ENCODE data around the gene SUSD4.

SUSD4 gene

DNA sequence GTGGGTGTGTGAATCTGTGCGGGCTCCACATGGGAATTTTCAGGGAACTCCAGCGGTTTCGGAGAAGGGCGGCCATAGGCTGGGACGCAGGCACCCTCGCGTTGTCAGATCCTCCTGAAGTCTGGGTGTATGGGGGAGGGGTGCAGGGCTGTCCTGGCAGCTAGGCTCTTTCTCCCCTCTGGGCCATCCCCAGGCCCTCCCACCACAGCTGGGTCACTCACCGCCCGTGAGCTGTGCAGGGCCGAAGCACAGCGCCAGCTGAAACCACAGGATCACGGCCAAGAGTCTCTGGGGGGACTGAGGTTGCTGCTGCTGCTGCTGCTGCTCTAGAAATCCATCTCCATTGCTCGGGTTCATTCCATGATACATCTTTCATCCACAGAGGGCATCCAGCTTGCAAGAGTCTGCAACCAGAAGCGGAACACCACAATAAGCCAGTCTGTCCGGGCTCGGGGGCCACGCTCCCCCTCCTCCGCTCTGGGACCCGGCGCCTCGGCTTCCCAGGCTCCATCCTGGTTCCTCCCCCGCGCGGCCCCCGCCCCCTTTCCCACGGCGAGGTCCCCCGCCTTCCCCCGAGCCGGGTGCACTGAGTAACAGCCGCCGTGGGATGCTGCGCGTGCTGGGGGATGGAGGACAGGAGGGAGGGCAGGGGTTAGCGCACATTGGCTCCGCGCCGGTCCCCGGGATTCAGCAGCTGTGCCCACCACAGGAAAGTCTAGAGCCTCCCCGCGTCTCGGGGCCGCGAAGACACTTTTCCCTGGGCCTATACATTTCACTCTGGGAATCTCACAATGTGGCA is 720 bp downstream of the SUSD4 start:
- DNase-seq (ENCODE audit: low read depth), result no peak

DNA sequence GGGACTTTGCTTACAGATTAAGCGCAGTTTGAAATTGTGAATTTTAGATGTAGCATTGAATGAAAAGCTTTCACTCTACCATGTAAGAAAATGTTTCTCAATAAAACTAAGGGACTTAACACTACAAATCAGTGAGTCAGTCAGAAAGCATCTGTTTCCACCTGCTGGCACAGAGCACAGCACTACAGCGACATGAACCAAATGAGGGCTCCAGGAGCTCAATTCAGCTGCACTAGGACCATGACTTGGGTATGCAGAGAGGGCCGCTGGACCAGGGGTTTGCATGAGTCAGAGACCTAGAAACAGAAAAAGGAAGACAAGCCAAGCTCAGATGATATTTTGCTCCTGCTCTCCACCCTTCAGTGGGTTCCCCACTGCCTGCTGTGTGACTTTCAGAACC is 5.2 kb downstream of the SUSD4 start:
- DNase-seq (ENCODE audit: low read depth), result no peak

DNA sequence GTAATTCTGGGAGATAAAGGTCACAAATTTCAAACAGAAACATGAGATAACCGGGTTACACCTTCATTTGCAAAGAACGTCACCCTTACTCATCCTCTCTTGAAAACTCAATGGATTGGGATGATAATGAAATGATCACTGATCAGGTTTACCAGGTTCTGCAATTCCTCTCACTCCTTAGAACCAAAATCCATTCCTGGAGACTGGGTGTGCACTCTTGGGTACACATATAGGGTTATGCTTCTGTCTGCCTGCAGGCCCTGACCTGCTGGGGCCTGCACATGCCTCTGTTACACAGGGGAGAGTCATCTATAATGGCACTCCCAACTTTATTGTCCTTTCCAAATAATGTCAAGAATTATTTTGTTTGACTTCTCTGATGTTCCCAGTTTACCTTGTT is 8.3 kb downstream of the SUSD4 start:
- no peak for DNase-seq (ENCODE audit: low read depth)

DNA sequence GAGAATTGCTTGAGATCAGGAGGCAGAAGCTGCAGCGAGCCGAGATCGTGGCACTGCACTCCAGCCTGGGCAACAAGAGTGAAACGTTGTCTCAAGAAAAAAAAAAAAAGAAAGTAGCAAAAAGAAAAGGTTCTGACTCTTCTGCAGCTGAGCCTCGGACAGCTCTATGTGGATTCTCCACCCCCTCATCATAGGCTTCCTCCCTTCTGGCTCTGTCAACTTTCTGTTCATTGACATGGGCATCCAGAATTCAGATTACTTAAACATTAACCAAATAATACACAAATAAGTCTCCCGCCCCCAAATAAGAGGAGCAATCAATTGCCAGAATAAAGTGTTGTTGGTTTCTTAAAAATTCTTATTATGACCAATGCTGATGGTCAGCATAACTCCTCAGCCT is 10.0 kb downstream of the SUSD4 start:
- DNase-seq (ENCODE audit: low read depth), result no peak

DNA sequence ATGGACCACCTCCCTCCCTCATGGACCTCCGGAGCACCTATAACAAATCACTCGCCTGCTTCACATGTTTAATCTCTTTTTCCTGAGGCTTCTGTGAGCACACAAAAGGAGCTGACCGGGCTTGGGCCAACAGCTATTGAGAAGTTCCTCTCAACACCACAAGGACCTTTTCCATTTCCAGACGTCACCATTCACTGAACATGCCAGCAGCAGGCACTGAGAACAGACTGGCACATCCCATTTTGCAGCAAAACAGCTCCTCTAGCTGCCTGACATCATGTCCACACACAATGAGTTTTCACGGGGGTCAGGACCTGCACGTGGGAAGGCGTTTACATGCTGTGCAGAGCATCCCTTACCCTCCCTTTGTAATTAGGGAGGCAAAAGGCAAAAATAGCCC is 11.0 kb downstream of the SUSD4 start:
- DNase-seq (ENCODE audit: low read depth), result no peak

DNA sequence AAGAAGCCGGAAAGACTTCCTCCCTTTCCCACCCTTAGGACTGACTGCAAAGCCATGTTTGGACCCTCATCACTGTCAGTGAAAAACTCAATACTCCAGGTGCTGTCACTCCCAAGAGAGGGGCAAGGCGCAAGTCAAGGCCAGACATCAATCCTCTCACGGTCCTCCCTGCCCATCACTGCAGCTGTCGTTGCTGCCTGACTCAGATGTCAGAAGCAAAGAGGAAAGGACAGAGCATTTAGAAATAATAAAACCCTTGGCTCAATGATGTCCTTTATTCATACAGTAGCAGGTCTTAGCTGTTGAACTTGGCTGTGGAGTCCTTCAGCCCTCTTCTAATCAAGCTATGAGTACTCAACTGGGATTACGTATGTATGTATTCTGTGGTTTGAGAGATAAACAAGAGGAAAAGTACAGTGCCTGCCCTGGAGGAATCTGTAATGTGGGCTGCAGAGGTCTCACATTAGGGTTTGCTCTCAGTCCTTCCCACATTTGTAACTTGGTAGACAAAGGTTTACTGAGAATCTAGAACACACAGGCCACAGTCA is 13.5 kb downstream of the SUSD4 start:
- no peak for DNase-seq (ENCODE audit: low read depth)

DNA sequence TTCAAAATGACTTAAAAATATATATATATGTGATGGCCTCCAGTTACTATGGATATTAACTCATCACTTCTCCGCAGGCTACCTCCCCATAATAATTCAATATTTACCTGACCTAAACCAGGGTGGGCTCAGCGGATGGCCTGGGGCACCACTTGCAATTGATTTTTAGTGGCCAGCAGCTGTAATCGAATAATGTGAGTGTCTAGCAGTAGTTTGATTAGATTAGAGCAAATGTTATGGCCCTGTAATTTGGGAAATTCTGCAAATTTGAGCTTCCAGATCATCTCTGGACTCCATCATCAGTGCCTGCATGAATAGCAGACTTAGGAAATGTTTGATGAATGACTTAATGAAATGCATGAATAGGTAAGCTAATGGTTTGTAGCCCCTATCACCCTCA is 14.7 kb downstream of the SUSD4 start:
- no peak for DNase-seq (ENCODE audit: low read depth)

DNA sequence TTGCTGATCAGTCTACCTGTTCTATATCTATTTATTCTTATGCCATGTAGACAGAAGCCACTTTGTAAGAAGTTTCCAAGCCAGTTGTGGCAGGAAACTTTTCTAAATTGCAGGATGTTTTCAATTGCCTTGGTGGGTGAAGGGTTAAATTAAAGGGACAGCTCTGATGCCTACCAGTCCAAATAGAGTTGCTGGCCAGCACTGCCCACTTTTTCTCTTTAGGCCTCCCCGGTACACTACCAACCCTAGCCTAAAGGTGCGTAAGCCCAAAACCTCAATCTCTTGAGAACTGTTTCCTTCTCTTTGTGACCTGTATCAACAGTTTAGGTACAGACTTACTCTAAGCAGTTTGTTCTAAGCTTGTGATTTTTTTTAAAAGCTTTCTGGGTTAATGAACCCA is 15.5 kb downstream of the SUSD4 start:
- DNase-seq (ENCODE audit: low read depth), result no peak

DNA sequence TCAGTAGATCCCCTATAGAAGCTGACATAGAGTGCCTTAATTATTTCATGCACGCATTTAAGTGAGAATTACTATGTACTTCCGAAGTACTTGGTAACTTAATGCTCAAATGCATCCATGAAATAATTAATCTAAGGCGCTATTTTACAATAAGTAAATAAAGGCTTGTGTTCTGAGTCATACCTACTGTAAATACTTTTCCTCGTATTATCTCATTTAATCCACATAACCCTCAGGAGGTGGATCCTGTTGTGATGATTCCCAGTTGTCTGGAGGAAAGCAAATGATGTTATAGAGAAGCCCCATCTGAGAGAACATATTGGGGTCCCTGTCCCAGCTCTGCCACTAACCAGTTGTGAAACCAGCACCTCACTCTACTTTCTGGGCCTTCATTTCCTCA is 16.4 kb downstream of the SUSD4 start:
- no peak for DNase-seq (ENCODE audit: low read depth)

DNA sequence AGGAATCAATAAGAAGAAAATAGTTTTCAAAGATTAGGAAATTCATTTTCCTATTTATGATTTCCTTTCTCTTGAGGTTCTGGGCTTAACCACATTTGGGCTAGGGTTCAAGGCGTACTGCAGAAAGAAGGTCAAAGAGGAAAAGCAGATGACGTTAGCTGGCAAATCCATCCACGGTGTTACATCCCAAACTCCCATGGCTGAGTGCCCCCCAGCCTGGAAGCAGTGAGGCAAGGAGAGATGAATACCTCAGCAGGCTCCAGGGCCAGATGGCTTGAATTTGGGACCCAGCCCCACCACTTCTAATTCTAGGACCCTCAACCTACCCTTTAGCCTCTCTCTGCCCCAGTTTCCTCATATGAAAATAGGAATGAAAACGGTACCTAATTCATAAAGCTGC is 17.7 kb downstream of the SUSD4 start:
- DNase-seq (ENCODE audit: low read depth), result no peak

DNA sequence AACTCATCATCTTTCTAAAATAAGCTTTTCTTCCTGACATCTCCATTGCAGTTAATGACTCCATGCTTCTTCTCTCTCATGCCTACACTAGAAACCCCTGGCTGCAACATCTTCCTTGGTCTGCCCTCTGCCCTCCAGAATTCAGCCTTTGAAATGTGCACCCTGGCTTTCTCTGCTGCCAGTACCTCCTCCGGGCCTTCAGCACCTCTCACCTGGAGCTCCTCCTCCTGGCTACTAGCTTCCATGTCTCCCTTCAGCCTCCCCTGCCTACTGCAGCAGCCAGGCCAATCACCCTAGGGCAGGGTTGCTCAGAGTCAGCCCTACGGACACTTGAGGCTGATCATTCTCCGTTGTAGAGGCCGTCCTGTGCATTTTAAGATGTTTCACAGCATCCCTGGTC is 18.3 kb downstream of the SUSD4 start:
- no peak for DNase-seq (ENCODE audit: low read depth)

DNA sequence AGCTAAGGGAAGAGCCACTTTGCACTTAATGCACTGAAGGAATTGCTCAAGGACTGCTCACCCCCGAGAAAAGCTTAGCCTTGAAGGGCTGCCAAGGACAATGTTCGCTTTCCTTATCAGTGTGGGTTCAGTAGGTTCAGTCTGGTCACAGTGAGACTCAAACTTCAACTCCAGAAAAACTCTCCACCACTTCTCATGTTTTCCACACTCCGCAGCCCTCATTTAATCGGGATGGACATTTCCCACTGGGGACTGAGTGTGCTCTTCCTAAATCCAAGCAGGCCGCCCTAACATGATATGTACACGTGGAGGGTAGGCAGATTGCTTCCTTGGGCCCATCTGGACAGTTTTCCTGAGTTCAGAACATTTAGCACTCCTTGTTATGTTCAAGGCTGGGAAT is 19.5 kb downstream of the SUSD4 start:
- DNase-seq (ENCODE audit: low read depth), result no peak

DNA sequence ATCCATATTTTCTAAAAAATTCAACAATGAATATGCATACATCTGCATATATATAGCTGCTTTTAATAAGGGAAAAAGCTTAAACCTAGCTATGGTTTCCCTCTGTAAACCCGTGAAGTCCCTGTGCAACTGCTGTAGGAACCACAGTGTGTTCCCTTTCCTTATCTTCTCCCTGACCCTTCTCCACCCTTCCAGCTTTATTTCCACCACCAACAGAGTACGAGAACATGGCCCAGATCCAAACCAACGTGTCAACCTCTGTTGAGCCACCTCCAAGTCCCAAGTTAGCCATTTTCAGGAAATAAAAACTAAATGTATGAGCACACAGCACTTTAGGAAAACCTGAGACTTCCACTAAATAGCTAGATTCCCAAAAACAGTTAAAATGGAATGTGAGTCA is 20.3 kb downstream of the SUSD4 start:
- DNase-seq (ENCODE audit: low read depth), result no peak

DNA sequence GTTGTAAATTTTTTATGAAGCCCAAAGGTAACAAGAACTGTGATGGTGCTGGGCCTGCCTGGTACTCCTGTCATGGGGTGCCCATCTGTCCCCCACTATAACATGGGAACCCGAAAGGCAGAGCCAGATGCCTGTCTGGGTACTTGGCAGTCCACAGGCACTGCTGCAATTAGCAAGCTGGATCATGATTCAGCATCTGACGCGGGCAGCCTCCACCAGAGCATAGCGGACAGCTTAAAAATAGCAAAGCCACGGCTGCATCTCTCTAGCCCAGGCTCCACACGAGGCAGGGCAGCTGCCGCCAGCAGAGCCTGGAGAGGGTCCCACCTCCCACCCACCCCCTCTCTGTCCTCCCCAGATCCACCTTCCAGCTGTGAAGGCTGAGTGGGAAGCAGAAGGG is 22.9 kb downstream of the SUSD4 start:
- no peak for DNase-seq (ENCODE audit: low read depth)

DNA sequence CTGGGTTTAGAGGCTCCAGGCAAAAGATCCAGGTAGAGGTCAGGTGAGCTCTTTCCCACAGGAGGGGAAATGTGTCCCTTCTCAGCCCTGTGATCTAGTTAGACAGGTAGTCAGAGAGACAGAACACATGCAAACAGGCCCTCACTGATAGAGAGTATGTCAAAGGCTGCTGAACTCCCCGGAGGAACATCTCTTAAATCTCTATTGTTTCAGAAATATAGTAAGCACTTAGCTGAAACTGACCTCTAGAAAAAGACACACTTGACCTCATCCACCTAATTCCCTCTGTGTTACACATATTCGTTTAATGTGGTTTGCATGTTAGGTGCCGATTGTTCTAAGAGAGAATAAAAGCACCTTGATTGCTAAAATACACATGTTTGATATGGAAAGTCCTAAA is 23.3 kb downstream of the SUSD4 start:
- no peak for DNase-seq (ENCODE audit: low read depth)

DNA sequence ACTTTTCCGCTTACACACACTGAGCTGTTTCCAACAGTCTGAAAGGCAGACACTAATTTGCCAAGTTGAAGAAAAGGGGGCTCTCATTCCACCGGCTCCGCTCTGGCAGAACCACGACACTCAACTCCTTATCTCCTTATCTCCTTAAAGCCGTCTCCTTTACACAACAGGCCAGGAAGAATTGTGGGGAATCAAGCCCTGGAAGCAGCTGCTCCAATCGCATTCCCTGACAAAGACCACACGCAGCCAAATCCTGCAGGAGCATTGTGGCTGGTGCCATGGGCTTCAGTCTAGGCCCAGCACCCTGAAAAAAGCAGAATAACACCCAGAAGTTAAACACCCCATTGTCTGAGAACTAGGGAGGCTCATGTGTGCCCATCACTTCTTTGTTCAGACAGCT is 24.1 kb downstream of the SUSD4 start:
- no peak for DNase-seq (ENCODE audit: low read depth)

DNA sequence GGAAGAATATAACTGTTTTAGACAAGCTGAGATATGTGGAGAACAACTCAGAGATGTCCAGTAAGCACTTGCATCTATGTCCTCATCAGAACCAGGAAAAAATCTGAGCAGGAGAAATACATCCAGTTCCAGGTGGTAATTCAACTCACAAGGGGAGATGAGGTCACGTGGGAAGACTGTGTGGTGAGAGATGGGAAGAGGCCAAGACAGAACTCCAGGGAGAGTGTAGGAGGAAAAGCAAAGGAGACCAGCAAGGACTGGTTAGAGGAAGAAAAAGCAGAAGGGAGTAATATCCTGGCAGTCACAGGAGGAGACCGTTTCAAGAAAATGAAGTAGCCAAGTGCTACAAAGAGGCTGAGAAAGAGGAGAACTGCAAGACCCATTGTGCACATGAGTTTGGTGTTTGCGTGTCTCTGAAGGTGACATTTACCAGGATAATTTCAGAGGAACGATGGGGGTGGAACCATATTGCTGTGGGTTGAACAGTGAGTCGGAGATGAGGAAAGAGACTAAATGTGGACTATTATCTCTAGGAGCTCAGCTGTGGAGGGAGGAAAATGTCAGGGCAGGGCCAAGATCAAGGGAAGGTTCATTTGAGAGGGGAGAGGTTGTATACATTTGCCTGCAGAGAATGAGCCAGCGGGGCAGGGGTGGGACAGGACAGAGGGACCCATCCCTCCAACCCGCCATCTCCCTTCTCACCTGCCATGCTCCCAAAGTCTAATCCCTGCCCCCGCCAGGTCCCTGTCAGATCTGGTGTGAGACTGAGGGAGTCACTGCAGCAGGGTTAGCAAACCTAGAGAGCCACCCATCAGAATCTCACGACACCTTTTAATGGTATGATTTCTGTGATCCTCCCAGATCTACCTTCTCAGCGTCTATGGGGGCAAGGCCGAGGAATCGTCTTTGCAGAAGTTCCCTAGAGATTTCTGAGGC is 24.9 kb downstream of the SUSD4 start:
- DNase-seq (ENCODE audit: low read depth), result no peak

DNA sequence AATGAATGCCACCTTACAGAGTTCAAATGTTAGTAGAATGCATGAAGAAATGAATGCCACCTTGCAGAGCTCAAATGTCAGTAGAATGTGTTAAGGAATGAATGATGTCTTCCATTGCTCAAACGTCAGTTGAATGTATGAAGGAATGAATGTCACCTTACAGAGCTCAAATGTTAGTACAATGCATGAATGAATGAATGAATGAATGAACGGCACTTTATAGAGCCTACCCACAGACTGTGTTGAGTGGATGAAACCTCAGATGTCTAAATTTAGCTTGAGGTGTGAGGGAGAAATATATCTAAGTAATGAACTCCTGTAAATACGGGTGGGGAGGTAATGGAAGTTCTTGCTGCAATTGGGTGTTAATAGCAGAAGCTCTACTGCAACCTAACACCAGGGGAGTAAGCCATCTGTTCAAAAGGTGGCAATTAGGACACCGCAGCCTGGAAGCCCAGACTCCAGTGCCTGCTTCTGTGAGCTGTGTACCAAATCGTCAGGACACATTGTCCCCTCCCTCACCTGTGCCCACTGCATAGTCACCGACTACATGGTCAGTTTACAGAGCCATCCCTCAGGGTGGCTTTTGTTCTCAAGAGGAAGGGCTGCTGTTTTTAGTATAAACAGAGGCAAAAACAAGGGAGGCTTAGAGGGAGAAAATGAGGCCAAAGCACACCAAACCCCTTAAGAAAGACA is 26.7 kb downstream of the SUSD4 start:
- DNase-seq (ENCODE audit: low read depth), result no peak

DNA sequence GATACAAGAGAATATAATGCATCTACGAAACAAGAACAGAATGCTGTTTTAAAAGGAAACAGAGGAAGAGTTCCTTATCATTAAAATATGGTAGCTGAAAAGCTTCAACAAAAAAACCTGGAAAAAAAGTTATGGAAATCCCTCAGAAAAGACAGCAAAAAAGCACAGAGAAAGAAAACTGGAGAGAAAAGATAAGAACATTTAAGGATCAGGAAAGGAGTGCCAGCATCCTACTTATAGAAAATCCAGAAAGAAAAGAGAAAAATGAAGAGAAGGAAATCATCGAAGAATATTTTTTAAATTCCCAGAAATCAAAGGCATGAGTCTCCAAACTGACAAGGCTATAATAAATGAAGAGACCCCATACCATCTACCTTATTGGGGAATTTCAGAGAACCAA is 29.8 kb downstream of the SUSD4 start:
- DNase-seq (ENCODE audit: low read depth), result no peak

DNA sequence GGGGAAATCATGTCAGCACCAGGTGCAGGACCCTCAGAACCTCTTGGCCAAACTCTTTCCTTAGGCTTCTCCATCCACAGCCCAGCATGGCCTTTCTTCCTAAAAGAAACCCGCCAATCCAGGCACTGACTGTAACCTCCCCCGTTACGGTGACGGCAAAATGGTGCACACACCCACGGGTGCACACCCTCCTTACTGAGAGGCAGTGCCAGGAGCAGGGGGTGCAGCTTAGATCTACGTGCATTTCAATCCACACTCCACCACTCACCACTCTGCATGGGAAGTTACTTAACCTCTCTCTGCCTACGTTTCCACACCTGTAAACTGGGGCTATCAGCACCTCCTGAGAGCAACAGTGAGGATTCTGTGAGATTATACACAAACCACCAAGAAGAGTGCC is 31.0 kb downstream of the SUSD4 start:
- no peak for DNase-seq (ENCODE audit: low read depth)

DNA sequence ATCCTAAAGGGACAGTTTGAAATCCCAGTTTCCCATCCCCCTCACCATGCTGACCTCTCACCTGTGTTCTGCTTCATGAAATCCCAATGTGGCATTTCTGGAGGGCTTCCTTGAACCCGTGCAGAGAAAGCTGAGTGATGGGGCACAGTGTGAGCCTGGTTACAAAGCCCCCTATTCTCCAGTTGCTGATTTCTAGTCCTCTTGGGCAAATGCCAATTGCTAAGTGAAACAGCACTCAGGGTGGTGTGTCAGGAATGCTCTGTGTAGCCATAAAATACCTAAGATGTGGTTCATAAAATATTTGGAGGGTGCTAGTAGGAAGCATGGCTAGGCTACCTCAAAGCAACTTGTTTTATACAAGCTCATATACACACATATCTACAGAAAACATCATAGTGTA is 32.0 kb downstream of the SUSD4 start:
- DNase-seq (ENCODE audit: low read depth), result peak; percentile 38

DNA sequence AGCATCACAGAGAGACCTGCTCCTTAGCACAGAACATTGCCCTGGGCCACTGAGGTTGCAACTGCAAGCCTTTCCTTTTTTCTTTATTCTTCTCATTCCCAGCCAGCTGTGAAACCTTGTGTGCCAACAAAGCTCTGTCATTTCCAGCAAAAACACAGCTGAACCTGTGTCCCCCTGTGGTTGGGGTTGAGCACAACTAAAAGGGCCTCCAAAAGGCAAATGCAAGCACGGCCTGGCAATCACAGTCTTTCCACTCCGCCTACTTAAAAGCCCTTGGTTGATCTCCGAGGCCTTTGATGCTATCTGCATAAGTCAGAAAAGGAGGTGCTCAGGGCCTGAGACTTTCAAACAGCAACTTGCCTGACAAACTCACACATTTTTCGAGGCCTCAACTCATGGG is 32.7 kb downstream of the SUSD4 start:
- DNase-seq (ENCODE audit: low read depth), result no peak

DNA sequence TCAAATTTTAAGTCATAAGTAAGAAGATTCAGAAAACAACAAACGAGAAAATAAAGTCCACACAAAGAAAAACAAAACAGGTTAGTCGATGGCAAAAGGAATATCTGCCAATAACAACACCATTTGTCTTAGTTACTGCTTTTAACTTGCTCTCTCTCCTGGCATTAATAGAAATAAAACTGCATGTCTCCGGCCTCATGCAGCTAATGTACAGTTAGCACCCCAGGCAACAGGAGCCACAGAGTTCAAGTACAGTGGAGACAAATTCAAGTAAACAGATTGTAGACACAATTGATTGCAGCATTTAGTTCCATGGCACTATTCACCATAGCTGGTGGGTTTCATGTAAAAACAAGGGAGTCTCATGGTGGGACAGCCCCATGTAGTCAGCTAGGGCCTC is 33.5 kb downstream of the SUSD4 start:
- no peak for DNase-seq (ENCODE audit: low read depth)

Data from non-pigmented ciliary epithelial cell (primary cell).